ENCODE results near the gene RAMACL. TPM values are rescaled to one million over a fixed set of nuclear protein-coding genes. Genes with fewer than 3 reads are reported as not detected.
"Not testable (repeated sequence)": the region's sequence is repeated elsewhere in the genome, so short reads cannot be mapped to it uniquely, and the experiment has no call there.

The RAMACL gene
- total RNA-seq, 4 donors from 2014 or later = 8.2 to 10.8 (median 9.1) TPM

- Histone ChIP-seq H3K36me3 (peaks cover 0 to 1% (median 0%) of the 10 kb centered on the region in 3 donors), H3K27ac (no peak overlapping the region), H3K9me3 (peaks cover 0 to 2% (median 0%) of the 10 kb centered on the region in 4 donors), H3K4me3 (no peak overlapping the region), H3K4me1 (peaks cover 0 to 27% (median 0%) of the 10 kb centered on the region in 4 donors), H3K27me3 (no peaks in the 10 kb centered on the region)
- 52% methylated on average over 6 of the region's 6 CpGs for WGBS, 2 donors
- TF ChIP-seq CTCF (IDR thresholded peaks at IDR 0.05) (no peak), POLR2A (IDR thresholded peaks at IDR 0.05) (no peak), EP300 (IDR thresholded peaks at IDR 0.05) (no peak)
- DNase-seq (ENCODE audit: low spot score in 2 of 2) = no peak
Observed at GRCh38 chr6:166582258-166582657, 4.2 kb downstream of the RAMACL start.

- H3K9me3 ChIP-seq; H3K27me3 ChIP-seq; H3K27ac ChIP-seq; H3K36me3 ChIP-seq; H3K4me3 ChIP-seq; DNase-seq (ENCODE audit: low spot score in 2 of 2): not testable (repeated sequence)
- 90 to 92% methylated on average over 8 of the region's 8 CpGs for WGBS, 2 donors
- H3K4me1 ChIP-seq = peaks cover 0 to 27% (median 0%) of the 10 kb centered on the region in 4 donors
Observed at GRCh38 chr6:166581801-166582200, 4.7 kb downstream of the RAMACL start.

- Histone ChIP-seq H3K4me1 (peaks cover 0 to 27% (median 0%) of the 10 kb centered on the region in 4 donors), H3K27me3 (no peaks in the 10 kb centered on the region), H3K36me3 (peaks cover 0 to 12% (median 0%) of the 10 kb centered on the region in 3 donors), H3K9me3 (peaks cover 0 to 3% (median 0%) of the 10 kb centered on the region in 4 donors), H3K27ac (no peak overlapping the region), H3K4me3 (no peak overlapping the region)
- WGBS, 2 donors = 89 to 91% methylated on average over 11 of the region's 11 CpGs
- no peak for TF ChIP-seq EP300 (IDR thresholded peaks at IDR 0.05)
- TF ChIP-seq POLR2A (IDR thresholded peaks at IDR 0.05) = no peak
- no peak for TF ChIP-seq CTCF (IDR thresholded peaks at IDR 0.05)
- DNase-seq (ENCODE audit: low spot score in 2 of 2) = no peak
Observed at GRCh38 chr6:166581091-166581511, 5.4 kb downstream of the RAMACL start.

- TF ChIP-seq CTCF (IDR thresholded peaks at IDR 0.05) = no peak
- TF ChIP-seq POLR2A (IDR thresholded peaks at IDR 0.05) = no peak
- TF ChIP-seq EP300 (IDR thresholded peaks at IDR 0.05) = no peak
- Histone ChIP-seq H3K4me3 (no peak overlapping the region), H3K27ac (peak overlapping the region in 1 of 4 donors; percentile 2), H3K9me3 (peaks cover 0 to 3% (median 0%) of the 10 kb centered on the region in 4 donors), H3K36me3 (peaks cover 0 to 12% (median 0%) of the 10 kb centered on the region in 3 donors), H3K4me1 (peaks cover 0 to 27% (median 0%) of the 10 kb centered on the region in 4 donors), H3K27me3 (no peaks in the 10 kb centered on the region)
- DNase-seq (ENCODE audit: low spot score in 2 of 2) = no peak
- 82 to 85% methylated on average over 17 of the region's 17 CpGs for WGBS, 2 donors
Observed at GRCh38 chr6:166580076-166581050, 6.1 kb downstream of the RAMACL start.

GRCh38 chr6:166579237-166579850, 7.1 kb downstream of the RAMACL start:
- Histone ChIP-seq H3K4me3 (no peak overlapping the region), H3K9me3 (peaks cover 0 to 3% (median 0%) of the 10 kb centered on the region in 4 donors), H3K27ac (peak overlapping the region in 1 of 4 donors; percentile 36), H3K36me3 (peaks cover 0 to 12% (median 0%) of the 10 kb centered on the region in 3 donors), H3K27me3 (no peaks in the 10 kb centered on the region), H3K4me1 (peaks cover 0 to 25% (median 0%) of the 10 kb centered on the region in 4 donors)
- WGBS, 2 donors = 54 to 58% methylated on average over 9 of the region's 9 CpGs
- DNase-seq (ENCODE audit: low spot score in 2 of 2) = no peak
- TF ChIP-seq POLR2A (IDR thresholded peaks at IDR 0.05) = no peak
- no peak for TF ChIP-seq CTCF (IDR thresholded peaks at IDR 0.05)
- TF ChIP-seq EP300 (IDR thresholded peaks at IDR 0.05) = no peak

Data from tibial nerve (tissue), 4 donors.